HG02678 (cell line): ENCODE results near the gene NHERF2.

ENCODE experiments used
- ATAC-seq: cut with Tn5 transposase; IDR thresholded peaks from one replicate; pipeline ENCODE4 v1.9.1; 2021; ENCODE audit warnings: mild to moderate bottlenecking, moderate library complexity; ENCODE audit not compliant: unreplicated experiment

The NHERF2 gene

GRCh38 chr16:2026461-2027023 is at the start of gene NHERF2:
Gene NHERF2 (plus strand): TSS chr16:2026902. CDS start chr16:2027006, 104 bp downstream.
- no peak for ATAC-seq

GRCh38 chr16:1976951-1977874 is 49.5 kb upstream of the NHERF2 start:
- ATAC-seq, result no peak

GRCh38 chr16:1977875-1978268 is 48.8 kb upstream of the NHERF2 start:
- no peak for ATAC-seq

GRCh38 chr16:1978476-1979120 is 48.1 kb upstream of the NHERF2 start:
- no peak for ATAC-seq

GRCh38 chr16:1979271-1980029 is 47.3 kb upstream of the NHERF2 start:
- no peak for ATAC-seq

- no peak for ATAC-seq
These were observed 46.5 kb upstream of the NHERF2 start for GRCh38 chr16:1980030-1980769.

GRCh38 chr16:1980770-1981087 is 46.0 kb upstream of the NHERF2 start:
- ATAC-seq, result no peak

GRCh38 chr16:1981398-1981836 is 45.3 kb upstream of the NHERF2 start, which contains the start of gene NOXO1:
Gene NOXO1 (minus strand): TSS chr16:1981469. CDS start chr16:1981179, 290 bp downstream.
- ATAC-seq, result no peak

- no peak for ATAC-seq
These were observed 44.7 kb upstream of the NHERF2 start for GRCh38 chr16:1982013-1982433.

- ATAC-seq, result no peak
These were observed 43.6 kb upstream of the NHERF2 start for GRCh38 chr16:1982991-1983543.

- peak; percentile 84 for ATAC-seq
These were observed 43.0 kb upstream of the NHERF2 start, which contains the start of gene GFER for GRCh38 chr16:1983544-1984346. Gene GFER (plus strand): TSS chr16:1984193. CDS start chr16:1984219, 26 bp downstream.

GRCh38 chr16:1984347-1985225 is 42.1 kb upstream of the NHERF2 start:
- peak; percentile 8 for ATAC-seq

GRCh38 chr16:1985466-1986150 is 41.1 kb upstream of the NHERF2 start:
- ATAC-seq, result no peak

GRCh38 chr16:1987198-1987597 is 39.5 kb upstream of the NHERF2 start:
- no peak for ATAC-seq

- no peak for ATAC-seq
These were observed 37.2 kb upstream of the NHERF2 start, which contains the start of gene SYNGR3 for GRCh38 chr16:1989209-1990100. Gene SYNGR3 (plus strand): TSS chr16:1989970. CDS start chr16:1990103, 133 bp downstream.

GRCh38 chr16:1990101-1990350 is 36.7 kb upstream of the NHERF2 start:
- no peak for ATAC-seq
